Osteocyte (in vitro differentiated cells): ENCODE data around the gene IGSF21. TPM values are rescaled to one million over a fixed set of nuclear protein-coding genes. Genes with fewer than 3 reads are reported as not detected.

ENCODE experiments used
- DNase-seq: peaks from one replicate; pipeline ENCODE4 v3.0.0; 2021; ENCODE audit warnings: mixed read lengths; ENCODE audit not compliant: unreplicated experiment; ENCODE audit errors: extremely low spot score
- H3K27ac Mint-ChIP-seq: one replicate; pipeline ENCODE4 v1.8.0; 2021; ENCODE audit warnings: mild to moderate bottlenecking, mixed read lengths; ENCODE audit not compliant: unreplicated experiment
- H3K27me3 Mint-ChIP-seq: one replicate; pipeline ENCODE4 v1.8.0; 2021; ENCODE audit warnings: mixed read lengths; ENCODE audit not compliant: unreplicated experiment
- H3K36me3 Mint-ChIP-seq: one replicate; pipeline ENCODE4 v1.8.0; 2021; ENCODE audit warnings: mixed read lengths; ENCODE audit not compliant: unreplicated experiment
- H3K4me1 Mint-ChIP-seq: one replicate; pipeline ENCODE4 v1.8.0; 2021; ENCODE audit warnings: mixed read lengths; ENCODE audit not compliant: unreplicated experiment
- H3K4me3 Mint-ChIP-seq: one replicate; pipeline ENCODE4 v1.8.0; 2021; ENCODE audit warnings: mild to moderate bottlenecking, moderate library complexity, mixed read lengths; ENCODE audit not compliant: unreplicated experiment
- H3K9me3 Mint-ChIP-seq: one replicate; pipeline ENCODE4 v1.8.0; 2021; ENCODE audit warnings: mixed read lengths; ENCODE audit not compliant: unreplicated experiment
- CTCF ChIP-seq: fragments of 200-600 bp; sonication (generic); IDR thresholded peaks from 2 replicates; pipeline ENCODE4 v1.5.0; 2021; ENCODE audit warnings: antibody characterized with exemption, mild to moderate bottlenecking, moderate library complexity
- total RNA-seq: library from RNA; stranded (reverse); gene quantifications from 2 replicates; pipeline ENCODE4 v1.2.1, GENCODE V29; 2021

IGSF21 gene
- total RNA-seq, 1 donor from 2014 or later = not detected

DNA sequence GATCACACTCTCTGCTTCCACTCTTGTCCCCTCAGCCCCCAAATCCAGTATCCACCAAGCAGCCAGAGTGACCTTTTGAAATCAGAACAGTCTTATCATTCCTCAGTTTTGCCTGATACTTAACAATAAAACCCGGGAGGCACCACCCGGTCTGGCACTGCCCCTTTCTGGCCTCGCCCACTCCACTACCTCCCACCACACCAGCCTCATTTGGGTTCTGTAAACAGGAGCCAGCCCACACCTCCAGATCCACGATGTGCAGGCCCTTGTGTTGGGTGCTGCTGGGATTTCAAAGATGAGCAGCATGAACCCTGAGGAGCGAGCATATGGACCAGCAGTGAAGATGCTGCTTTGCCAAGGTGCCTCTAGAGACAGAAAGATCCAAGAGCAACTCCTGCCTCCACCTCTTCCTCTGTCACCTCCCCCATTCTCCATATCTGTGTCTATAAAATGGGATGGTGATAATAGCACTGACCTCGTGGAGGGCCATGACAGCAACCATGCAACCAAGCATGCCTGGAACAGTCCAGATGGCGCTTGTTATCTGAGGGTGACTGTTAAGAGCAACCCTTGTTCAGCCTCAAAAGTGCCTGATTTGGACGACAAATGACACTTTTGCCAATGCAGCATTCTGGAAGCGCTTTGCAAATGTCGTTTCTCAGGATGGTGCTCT, 136.0 kb downstream of the IGSF21 start:
- no peak overlapping the region for H3K4me3 Mint-ChIP-seq
- no peaks in the 10 kb centered on the region for H3K9me3 Mint-ChIP-seq
- no peaks in the 10 kb centered on the region for H3K4me1 Mint-ChIP-seq
- no peak overlapping the region for H3K27ac Mint-ChIP-seq
- H3K27me3 Mint-ChIP-seq = no peaks in the 10 kb centered on the region
- no peak for DNase-seq
- no peak for TF ChIP-seq CTCF
- H3K36me3 Mint-ChIP-seq = no peaks in the 10 kb centered on the region

DNA sequence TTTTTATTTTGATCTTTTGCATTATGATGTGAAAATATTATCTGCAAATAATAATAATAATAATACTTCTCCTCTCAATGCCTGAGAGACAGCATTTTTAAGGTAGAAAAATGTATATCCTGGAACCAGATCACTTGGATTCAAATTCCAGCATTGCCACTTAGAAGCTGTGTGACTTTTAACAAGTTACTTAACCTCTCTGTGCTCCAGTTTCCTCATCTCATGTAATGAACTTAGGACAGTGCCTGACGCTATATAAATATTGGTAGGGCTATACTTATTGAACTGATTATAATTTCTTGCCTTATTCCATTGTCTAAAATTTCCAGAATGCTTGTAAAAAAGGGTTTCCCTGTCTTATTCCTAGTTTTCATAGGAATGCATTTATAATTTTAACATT, 137.2 kb downstream of the IGSF21 start:
- Mint-ChIP-seq H3K27ac (no peak overlapping the region), H3K36me3 (no peaks in the 10 kb centered on the region), H3K9me3 (no peaks in the 10 kb centered on the region), H3K4me3 (no peak overlapping the region), H3K27me3 (no peaks in the 10 kb centered on the region), H3K4me1 (no peaks in the 10 kb centered on the region)
- TF ChIP-seq CTCF = no peak
- DNase-seq = no peak

GRCh38 chr1:18245647-18246046, 138.0 kb downstream of the IGSF21 start:
- Mint-ChIP-seq H3K27ac (no peak overlapping the region), H3K4me3 (no peak overlapping the region), H3K27me3 (no peaks in the 10 kb centered on the region)

GRCh38 chr1:18246543-18246942, 138.9 kb downstream of the IGSF21 start:
- Mint-ChIP-seq H3K9me3 (peaks cover 11% of the 10 kb centered on the region), H3K36me3 (no peaks in the 10 kb centered on the region), H3K4me1 (no peaks in the 10 kb centered on the region), H3K27ac (no peak overlapping the region), H3K27me3 (no peaks in the 10 kb centered on the region), H3K4me3 (no peak overlapping the region)
- DNase-seq = no peak
- TF ChIP-seq CTCF = no peak

More at GRCh38 chr1:18245647-18246046, 138.0 kb downstream of the IGSF21 start:
- no peak for DNase-seq
- no peaks in the 10 kb centered on the region for H3K36me3 Mint-ChIP-seq
- H3K4me1 Mint-ChIP-seq = no peaks in the 10 kb centered on the region
- TF ChIP-seq CTCF = no peak
- H3K9me3 Mint-ChIP-seq = peaks cover 2% of the 10 kb centered on the region

DNA sequence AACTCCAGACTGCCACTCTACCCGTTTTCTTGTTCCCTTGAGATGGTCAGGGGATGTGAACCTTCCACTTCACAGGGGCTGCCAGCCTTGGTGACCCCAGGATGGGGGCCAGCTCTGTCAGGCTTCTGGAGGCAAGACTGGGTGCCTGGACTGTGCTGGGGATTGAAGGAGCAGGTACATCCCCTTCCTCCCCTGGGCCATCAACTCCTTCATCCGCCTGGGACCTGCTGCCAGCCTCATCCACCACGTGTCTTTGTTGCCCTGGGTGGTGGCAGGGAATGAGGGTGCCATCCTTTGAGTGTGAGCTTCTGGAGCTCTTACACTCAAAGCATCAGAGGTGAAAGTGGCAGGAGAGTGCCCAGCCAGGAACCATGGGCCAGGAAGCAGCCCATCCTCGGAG, 139.6 kb downstream of the IGSF21 start:
- Mint-ChIP-seq H3K9me3 (peaks cover 12% of the 10 kb centered on the region), H3K27ac (no peak overlapping the region), H3K4me3 (no peak overlapping the region), H3K36me3 (no peaks in the 10 kb centered on the region), H3K27me3 (no peaks in the 10 kb centered on the region), H3K4me1 (no peaks in the 10 kb centered on the region)
- no peak for TF ChIP-seq CTCF
- no peak for DNase-seq
